Iris pigment epithelial cell (primary cell): ENCODE results near the gene ADAMTS3.

Experiments used
- DNase-seq: peaks from one replicate; pipeline ENCODE4 v3.0.0-alpha.2; 2011; ENCODE audit warnings: low read depth

ADAMTS3 gene

GRCh38 chr4:72405417-72405816 is 163.6 kb downstream of the ADAMTS3 start:
- no peak for DNase-seq

DNA sequence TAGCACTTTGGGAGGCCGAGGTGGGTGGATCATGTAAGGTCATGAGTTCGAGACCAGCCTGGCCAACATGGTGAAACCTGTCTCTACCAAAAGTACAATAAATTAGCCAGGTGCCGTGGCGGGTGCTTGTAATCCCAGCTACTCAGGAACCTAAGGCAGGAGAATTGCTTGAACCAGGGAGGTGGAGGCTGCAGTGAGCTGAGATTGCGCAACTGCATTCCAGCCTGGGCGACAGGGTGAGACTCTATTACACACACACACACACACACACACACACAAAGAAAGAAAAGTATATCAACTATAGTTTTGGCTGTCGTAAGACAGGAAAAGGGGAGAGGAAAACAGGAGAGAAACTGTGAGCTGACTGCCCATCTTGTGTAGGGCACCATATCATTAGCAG is 171.7 kb downstream of the ADAMTS3 start:
- peak; percentile 55 for DNase-seq

DNA sequence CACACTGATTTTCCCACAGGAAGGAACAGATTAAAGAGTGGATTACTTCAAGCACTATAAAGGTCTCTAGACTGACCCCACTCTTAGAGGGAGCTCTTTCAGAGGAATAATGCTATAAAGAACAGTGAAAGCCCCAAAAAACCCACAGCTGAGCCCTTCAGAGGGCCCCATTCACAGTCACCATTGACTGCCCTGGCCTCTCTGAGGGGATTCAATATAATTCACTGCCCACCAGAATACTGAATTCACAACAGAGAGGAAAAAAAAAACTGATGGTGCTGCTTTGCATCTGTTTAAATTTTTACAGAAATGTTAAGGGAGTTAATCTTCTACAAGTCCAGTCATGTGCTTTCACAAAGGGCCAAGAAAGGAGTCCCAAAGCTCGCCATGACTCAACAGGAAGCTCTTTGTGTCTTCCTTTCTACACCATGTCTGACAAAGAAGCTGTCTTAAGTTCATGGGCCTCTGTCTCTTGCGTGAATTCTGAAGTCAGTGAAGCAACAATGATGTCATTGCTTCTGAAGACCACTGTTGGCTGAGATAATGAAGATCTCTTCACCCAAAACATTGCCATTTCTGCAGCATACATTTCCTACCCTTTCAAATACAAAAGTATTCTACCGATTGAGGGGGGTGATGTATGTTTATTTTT is 174.9 kb downstream of the ADAMTS3 start:
- DNase-seq = peak; percentile 47

DNA sequence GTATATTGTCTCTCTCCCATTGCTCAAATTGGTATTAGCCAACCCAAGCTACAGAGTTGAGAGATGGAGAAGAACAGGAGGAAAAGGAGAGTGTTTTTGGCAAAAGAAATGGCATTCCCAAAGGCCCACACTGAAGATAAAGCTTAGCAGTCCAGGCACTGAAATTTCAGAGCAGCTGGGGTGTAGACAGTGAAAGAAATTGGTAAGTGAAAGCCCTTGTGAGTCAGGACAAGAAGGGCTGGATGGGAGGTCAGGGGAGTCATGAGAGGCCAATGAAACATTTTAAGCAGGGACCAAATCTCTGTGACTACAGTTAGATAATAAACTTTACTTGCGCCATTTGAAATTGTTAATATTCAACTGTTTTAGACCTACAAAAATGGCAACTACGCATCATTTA is 177.7 kb downstream of the ADAMTS3 start:
- DNase-seq = no peak

DNA sequence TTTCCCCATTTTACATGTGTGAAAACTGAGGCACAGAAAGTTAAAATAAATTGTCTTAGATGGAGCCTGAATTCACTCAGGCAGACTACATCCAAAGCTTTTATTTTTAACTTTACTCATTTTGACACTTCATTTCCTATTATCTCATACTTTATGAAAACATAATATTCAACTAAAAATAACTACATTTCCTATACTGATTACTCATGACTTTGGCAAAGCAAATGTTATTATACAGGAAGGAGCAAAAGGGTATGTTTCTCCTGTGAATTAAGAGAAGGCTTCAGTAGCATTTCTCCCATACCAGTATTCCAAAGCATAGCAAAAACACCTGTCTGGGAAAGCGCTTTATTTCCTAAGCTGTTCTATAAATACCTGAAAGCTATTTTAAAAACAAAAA is 178.6 kb downstream of the ADAMTS3 start:
- DNase-seq = peak; percentile 67

DNA sequence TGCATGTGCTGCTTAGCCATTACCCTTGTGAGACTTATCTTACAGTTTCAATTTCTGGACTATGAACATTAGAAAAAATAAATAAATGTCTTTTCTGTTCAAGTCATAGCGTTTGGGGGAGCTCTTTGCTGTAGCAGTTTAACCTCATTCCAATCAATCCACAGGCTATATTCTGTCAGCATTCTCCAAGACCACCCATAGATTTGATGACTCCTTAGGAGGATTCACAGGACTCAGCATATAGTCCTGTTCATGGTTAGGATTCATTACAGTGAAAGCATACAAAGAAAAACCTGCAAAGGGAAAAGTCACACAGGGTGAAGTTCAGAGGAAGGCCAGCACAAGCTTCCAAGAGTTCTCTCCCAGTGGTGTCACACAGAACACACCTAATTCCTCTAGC is 180.5 kb downstream of the ADAMTS3 start:
- no peak for DNase-seq

- no peak for DNase-seq
These were observed 181.1 kb downstream of the ADAMTS3 start for GRCh38 chr4:72387959-72388358.

DNA sequence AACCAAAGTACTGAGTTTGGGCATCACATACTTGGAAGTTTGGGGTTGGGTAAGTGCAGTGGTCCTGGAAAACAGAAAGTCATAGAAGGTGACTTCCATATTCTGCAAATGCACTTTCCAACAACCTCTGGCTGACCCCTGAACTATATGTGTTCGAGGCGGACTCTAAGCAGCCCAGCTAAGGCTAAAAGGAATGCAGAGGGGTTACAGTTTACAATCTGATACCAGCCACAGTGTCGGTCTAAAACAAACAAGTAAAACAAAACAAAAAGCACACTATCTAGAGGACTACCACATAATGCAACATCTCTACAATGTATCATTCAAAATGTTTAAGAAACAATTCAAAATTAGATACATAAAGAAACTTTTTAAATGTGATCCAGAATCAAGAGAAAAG is 185.6 kb downstream of the ADAMTS3 start:
- peak; percentile 59 for DNase-seq

DNA sequence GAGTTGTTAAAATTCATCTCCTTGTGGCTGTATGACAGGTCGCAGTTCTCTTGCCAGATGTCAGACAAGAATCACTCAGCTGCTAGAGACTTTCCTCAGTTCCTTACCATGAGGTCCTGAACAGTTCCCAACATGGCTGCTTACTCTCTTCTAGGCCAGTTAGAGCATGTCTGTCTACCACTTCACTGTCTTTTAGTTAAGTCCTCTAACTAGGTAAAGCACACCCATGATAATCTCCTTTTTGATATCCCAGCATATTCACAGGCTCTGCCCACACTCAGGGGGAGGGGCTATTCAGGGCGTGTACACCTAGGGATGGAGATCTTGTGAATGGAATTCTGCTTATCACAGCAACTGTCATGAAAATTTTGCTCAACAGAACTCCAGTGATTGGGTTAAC is 190.1 kb downstream of the ADAMTS3 start:
- DNase-seq = no peak

DNA sequence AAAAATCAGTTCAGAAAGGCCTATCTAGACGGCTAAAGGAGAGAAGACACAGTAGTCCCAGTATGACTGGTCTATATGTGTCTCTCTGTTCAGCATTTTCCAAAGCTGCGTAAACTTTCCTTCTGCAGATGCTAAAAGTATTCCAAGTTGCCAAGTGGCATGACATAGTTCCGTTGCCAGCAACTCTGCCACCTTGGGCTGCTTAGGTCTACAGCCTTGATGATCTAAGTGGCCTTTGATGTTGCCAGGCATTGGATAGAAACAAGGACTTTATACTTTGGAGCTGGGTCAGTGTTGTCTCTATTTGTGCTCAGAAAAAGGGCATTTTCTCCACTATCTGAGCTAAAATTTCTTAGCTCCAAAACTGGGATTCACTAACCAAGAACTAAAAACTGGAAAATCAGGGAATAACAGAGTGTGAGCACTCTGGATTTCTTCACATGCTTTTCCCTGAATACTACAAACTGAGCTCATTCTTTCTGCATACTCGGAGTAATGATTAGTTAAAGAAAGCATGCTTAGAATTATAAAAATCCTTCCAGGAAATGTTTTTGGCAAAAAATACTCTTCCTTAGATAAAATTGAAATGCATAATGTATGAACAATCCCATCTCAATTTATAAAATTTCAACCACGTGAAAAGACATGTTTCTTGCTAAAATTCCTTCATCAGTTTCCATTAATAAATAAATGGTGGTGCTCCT is 191.4 kb downstream of the ADAMTS3 start:
- peak; percentile 63 for DNase-seq

DNA sequence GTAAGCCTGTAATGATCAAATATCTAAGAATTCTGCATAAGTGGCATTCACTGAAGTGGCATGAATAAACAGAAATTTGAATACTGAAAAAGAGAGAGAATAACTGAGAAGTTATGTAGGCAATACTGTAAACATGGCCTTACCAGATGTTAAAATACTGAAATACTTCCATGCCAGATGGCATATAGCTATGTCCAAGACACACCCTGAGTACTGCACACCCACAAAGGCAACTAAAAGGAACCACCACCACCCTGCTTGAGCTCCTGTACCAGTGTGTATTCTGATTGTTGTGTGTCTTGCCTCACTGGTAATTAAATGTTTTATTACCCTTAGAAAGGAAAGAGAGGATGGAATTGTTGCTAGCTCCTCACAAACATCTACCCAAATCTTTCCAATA is 192.1 kb downstream of the ADAMTS3 start:
- no peak for DNase-seq

GRCh38 chr4:72375073-72375736 is 193.8 kb downstream of the ADAMTS3 start:
- peak; percentile 80 for DNase-seq

- DNase-seq = no peak
These were observed 194.9 kb downstream of the ADAMTS3 start for GRCh38 chr4:72374159-72374558.

GRCh38 chr4:72366601-72367000 is 202.4 kb downstream of the ADAMTS3 start:
- no peak for DNase-seq

GRCh38 chr4:72365981-72366380 is 203.0 kb downstream of the ADAMTS3 start:
- no peak for DNase-seq

GRCh38 chr4:72365016-72365415 is 204.0 kb downstream of the ADAMTS3 start:
- DNase-seq = no peak

- no peak for DNase-seq
These were observed 208.9 kb downstream of the ADAMTS3 start for GRCh38 chr4:72360075-72360474.

DNA sequence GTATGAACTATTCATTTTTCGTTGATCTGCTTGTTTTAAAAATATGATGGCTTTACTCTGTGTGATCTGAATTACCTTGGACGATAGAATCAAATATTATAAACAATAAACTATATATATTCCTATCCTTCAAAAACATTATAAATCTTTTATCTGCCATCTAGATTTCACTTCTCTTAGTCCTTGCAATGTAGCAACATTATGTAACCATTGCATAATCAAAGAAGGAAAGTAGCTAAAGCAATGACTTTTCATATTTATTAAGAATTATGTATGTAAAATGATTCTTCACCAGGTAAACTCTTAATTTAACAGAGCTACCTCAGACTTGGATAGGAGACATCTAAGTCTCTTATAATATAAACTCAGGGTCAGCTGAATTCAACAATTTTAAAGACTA is 210.5 kb downstream of the ADAMTS3 start:
- DNase-seq = no peak

GRCh38 chr4:72357908-72358307 is 211.1 kb downstream of the ADAMTS3 start:
- no peak for DNase-seq

GRCh38 chr4:72352711-72353110 is 216.3 kb downstream of the ADAMTS3 start:
- DNase-seq = peak; percentile 44

DNA sequence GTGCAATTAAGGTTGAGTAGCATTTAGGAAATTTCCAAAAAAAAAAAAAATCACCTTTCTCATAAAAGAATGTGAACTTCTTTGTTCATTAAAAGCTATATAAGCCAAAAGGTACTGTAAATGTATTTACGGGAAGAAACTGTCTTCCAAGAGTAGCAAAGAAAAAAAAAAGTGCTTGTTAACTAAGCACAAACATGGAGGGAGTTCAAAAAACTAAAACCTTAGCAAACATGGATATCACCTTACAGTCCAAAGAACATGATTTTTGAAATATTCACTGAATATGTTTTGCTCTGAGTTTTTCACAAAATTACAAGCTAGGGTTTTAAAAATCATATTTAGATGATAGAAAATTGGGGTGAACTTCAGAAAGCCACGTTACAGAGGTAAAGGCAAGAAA is 217.5 kb downstream of the ADAMTS3 start:
- DNase-seq = no peak

- no peak for DNase-seq
These were observed 220.3 kb downstream of the ADAMTS3 start for GRCh38 chr4:72348701-72349100.

DNA sequence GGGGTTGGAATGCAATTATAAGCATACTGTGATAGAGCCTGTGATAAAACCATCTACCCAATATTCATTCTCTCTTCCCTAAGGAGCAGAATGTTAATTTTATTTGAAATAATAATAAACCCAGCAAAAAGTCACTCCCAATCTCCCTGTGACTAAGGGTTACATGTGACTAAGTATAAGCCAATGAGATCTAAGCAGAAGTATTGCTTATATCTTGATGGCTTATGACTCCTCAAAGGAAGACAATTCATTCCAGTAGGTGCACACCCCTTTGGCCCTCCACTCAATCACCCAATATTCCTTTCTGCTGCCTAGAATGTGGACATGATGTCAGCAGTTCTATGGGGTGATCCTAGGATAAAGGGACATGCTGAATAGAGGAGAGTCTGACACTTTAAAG is 224.6 kb downstream of the ADAMTS3 start:
- no peak for DNase-seq
